Activated B cell treated with CpG ODN at 0.5 μM for 24 hours (primary cell): ENCODE results near the gene DCPS. TPM values are rescaled to one million over a fixed set of nuclear protein-coding genes. Genes with fewer than 3 reads are reported as not detected.
"Not testable (repeated sequence)": the region's sequence is repeated elsewhere in the genome, so short reads cannot be mapped to it uniquely, and the experiment has no call there.

Source experiments
- ATAC-seq: fragments of 200-7000 bp; cut with Tn5 transposase; one replicate; pipeline ENCODE4 v1.10.0; 2021; ENCODE audit warnings: low read depth, mild to moderate bottlenecking, moderate library complexity
- CTCF ChIA-PET: fragments of 350-600 bp; sonication (Branson Sonifier 250); formaldehyde crosslinking; loops from one replicate; lab custom pipeline; 2021; ENCODE audit warnings: antibody characterized with exemption; lab: Charles Lee
- POLR2A ChIA-PET: fragments of 350-600 bp; sonication (Branson Sonifier 250); formaldehyde crosslinking; loops from one replicate; lab custom pipeline; 2021; ENCODE audit warnings: antibody characterized with exemption; lab: Charles Lee
- DNase-seq: peaks from one replicate; pipeline ENCODE4 v3.0.0; 2022
- H3K27ac Mint-ChIP-seq: one replicate; pipeline ENCODE4 v1.8.0; 2020; ENCODE audit warnings: mixed read lengths
- H3K27me3 Mint-ChIP-seq: one replicate; pipeline ENCODE4 v1.8.0; 2021; ENCODE audit warnings: mixed read lengths
- H3K36me3 Mint-ChIP-seq: one replicate; pipeline ENCODE4 v1.8.0; 2021; ENCODE audit warnings: low read depth, mixed read lengths
- H3K4me1 Mint-ChIP-seq: one replicate; pipeline ENCODE4 v1.8.0; 2021; ENCODE audit warnings: mixed read lengths
- H3K4me3 Mint-ChIP-seq: one replicate; pipeline ENCODE4 v1.8.0; 2020; ENCODE audit warnings: mild to moderate bottlenecking, mixed read lengths
- H3K9me3 Mint-ChIP-seq: one replicate; pipeline ENCODE4 v1.8.0; 2020; ENCODE audit warnings: mixed read lengths
- CTCF ChIP-seq: fragments of 200-600 bp; IDR thresholded peaks from one replicate; pipeline ENCODE4 v1.8.0; 2022; ENCODE audit warnings: antibody characterized with exemption, mild to moderate bottlenecking
- intact Hi-C: fragments of 100-400 bp; cut with micrococcal nuclease; formaldehyde crosslinking; loops from one replicate; pipeline ENCODE4 v1.15.1; 2024
- total RNA-seq: library from RNA; stranded (reverse); gene quantifications from 2 replicates; pipeline ENCODE4 v1.2.3, GENCODE V29; 2022

Gene DCPS
- total RNA-seq, 1 donor from 2014 or later = 37.6 TPM

- H3K36me3 Mint-ChIP-seq = no peaks in the 10 kb centered on the region
- H3K4me3 Mint-ChIP-seq = no peak overlapping the region
- ATAC-seq (no peak), DNase-seq (no peak)
- no peak overlapping the region for H3K27ac Mint-ChIP-seq
- intact Hi-C loops = no loop called here
- no peaks in the 10 kb centered on the region for H3K4me1 Mint-ChIP-seq
- TF ChIP-seq CTCF = no peak
- POLR2A ChIA-PET = interaction anchor here (0.7 kb wide), 1 partner anchor 102 kb away, joined by 3 read pairs; no protein-coding TSS in a partner anchor
- H3K27me3 Mint-ChIP-seq = no peaks in the 10 kb centered on the region
- H3K9me3 Mint-ChIP-seq = no peaks in the 10 kb centered on the region
- CTCF ChIA-PET = no interaction called here
These were observed 67.7 kb downstream of the DCPS start for GRCh38 chr11:126371595-126371994.

GRCh38 chr11:126373389-126374066 lies 69.7 kb downstream of the DCPS start:
- intact Hi-C loops, H3K27me3 Mint-ChIP-seq, ATAC-seq, H3K9me3 Mint-ChIP-seq, H3K4me3 Mint-ChIP-seq, H3K4me1 Mint-ChIP-seq, H3K36me3 Mint-ChIP-seq, POLR2A ChIA-PET, DNase-seq, CTCF ChIA-PET, H3K27ac Mint-ChIP-seq: not testable (repeated sequence)

GRCh38 chr11:126374562-126375300 lies 70.9 kb downstream of the DCPS start:
- intact Hi-C loops, H3K27me3 Mint-ChIP-seq, POLR2A ChIA-PET, H3K27ac Mint-ChIP-seq, ATAC-seq, CTCF ChIA-PET, H3K36me3 Mint-ChIP-seq, DNase-seq, H3K4me1 Mint-ChIP-seq, H3K9me3 Mint-ChIP-seq, H3K4me3 Mint-ChIP-seq: not testable (repeated sequence)

- POLR2A ChIA-PET = no interaction called here
- H3K4me3 Mint-ChIP-seq = no peak overlapping the region
- no peaks in the 10 kb centered on the region for H3K36me3 Mint-ChIP-seq
- TF ChIP-seq CTCF = no peak
- no peak overlapping the region for H3K27ac Mint-ChIP-seq
- no peaks in the 10 kb centered on the region for H3K4me1 Mint-ChIP-seq
- H3K27me3 Mint-ChIP-seq = no peaks in the 10 kb centered on the region
- no peak for ATAC-seq
- no peaks in the 10 kb centered on the region for H3K9me3 Mint-ChIP-seq
- DNase-seq = no peak
- CTCF ChIA-PET = no interaction called here
- intact Hi-C loops = no loop called here
These were observed 71.9 kb downstream of the DCPS start for GRCh38 chr11:126375726-126376125.

GRCh38 chr11:126378763-126379162 lies 74.9 kb downstream of the DCPS start:
- H3K9me3 Mint-ChIP-seq = no peaks in the 10 kb centered on the region
- ChIA-PET POLR2A (no interaction called here), CTCF (no interaction called here)
- intact Hi-C loops = no loop called here
- ATAC-seq (no peak), DNase-seq (no peak)
- H3K4me1 Mint-ChIP-seq = no peaks in the 10 kb centered on the region
- no peaks in the 10 kb centered on the region for H3K36me3 Mint-ChIP-seq
- H3K4me3 Mint-ChIP-seq = no peak overlapping the region
- H3K27ac Mint-ChIP-seq = no peak overlapping the region
- TF ChIP-seq CTCF = no peak
- H3K27me3 Mint-ChIP-seq = no peaks in the 10 kb centered on the region

- DNase-seq (no peak), ATAC-seq (no peak)
- no peak for TF ChIP-seq CTCF
- H3K4me3 Mint-ChIP-seq = no peak overlapping the region
- ChIA-PET CTCF (no interaction called here), POLR2A (no interaction called here)
- no peak overlapping the region for H3K27ac Mint-ChIP-seq
- intact Hi-C loops = no loop called here
- no peaks in the 10 kb centered on the region for H3K27me3 Mint-ChIP-seq
- H3K4me1 Mint-ChIP-seq = no peaks in the 10 kb centered on the region
- no peaks in the 10 kb centered on the region for H3K36me3 Mint-ChIP-seq
- no peaks in the 10 kb centered on the region for H3K9me3 Mint-ChIP-seq
These were observed 77.0 kb downstream of the DCPS start for GRCh38 chr11:126380909-126381308.

GRCh38 chr11:126381960-126382359 lies 78.1 kb downstream of the DCPS start:
- H3K9me3 Mint-ChIP-seq, ATAC-seq, H3K4me3 Mint-ChIP-seq, H3K4me1 Mint-ChIP-seq, H3K36me3 Mint-ChIP-seq, POLR2A ChIA-PET, H3K27me3 Mint-ChIP-seq, H3K27ac Mint-ChIP-seq, CTCF ChIA-PET, intact Hi-C loops, DNase-seq: not testable (repeated sequence)

GRCh38 chr11:126382641-126383040 lies 78.8 kb downstream of the DCPS start:
- H3K4me1 Mint-ChIP-seq, H3K27ac Mint-ChIP-seq, H3K4me3 Mint-ChIP-seq, H3K36me3 Mint-ChIP-seq, CTCF ChIA-PET, H3K9me3 Mint-ChIP-seq, ATAC-seq, H3K27me3 Mint-ChIP-seq, DNase-seq, intact Hi-C loops: not testable (repeated sequence)
- POLR2A ChIA-PET = interaction anchor here (0.6 kb wide), 1 partner anchor 100 kb away, joined by 3 read pairs; no protein-coding TSS in a partner anchor
